Right ventricle myocardium inferior (tissue), 1 donor: ENCODE results near the gene WDR49. TPM values are rescaled to one million over a fixed set of nuclear protein-coding genes. Genes with fewer than 3 reads are reported as not detected.

Experiments
- ATAC-seq: fragments of 200-7000 bp; cut with Tn5 transposase; one replicate; pipeline ENCODE4 v1.9.1; 2020; ENCODE audit warnings: mild to moderate bottlenecking, moderate library complexity
- DNase-seq: peaks from one replicate; pipeline ENCODE4 v3.0.0; 2021; ENCODE audit errors: missing footprints
- intact Hi-C: fragments of 100-400 bp; cut with DNase I; formaldehyde crosslinking; loops from one replicate; pipeline ENCODE4 v1.11.0; 2022
- long read RNA-seq: library from polyadenylated mRNA; unstranded; transcript quantifications from one replicate; pipeline ENCODE4 v2.0.0, GENCODE V29; 2021
- total RNA-seq: library from RNA; stranded (reverse); fragmentation: NEBNext Ultra II Directional; extraction: Animal tissue kit (Norgen Biotek cat#: 25700); gene quantifications from one replicate; pipeline ENCODE4 v1.2.1, GENCODE V29; 2021
- donor health status: DM: no; HTN: yes; CAD: no; lungs with severe emphysema.

The WDR49 gene
- 1.9 TPM for total RNA-seq
- long read RNA-seq = 0 reads

DNA sequence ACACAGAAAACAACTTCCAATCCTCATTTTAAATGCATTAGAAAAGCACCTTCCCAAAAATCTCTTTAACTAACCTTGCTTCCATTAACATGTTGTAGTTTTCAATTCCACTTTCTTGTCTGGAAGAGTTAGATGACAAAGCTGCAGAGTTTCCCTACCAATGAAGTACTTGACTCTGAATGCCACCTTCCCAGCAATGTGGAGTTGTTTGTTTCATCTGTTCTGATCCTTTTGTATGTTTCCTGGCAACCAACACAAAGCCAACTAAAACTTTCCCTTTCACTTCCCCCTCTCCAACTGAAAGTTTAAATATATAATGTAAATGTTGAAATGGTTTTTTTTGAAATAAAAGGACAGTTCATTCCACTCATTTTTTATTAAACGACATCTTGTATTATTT lies at the start of gene WDR49:
WDR49 (minus strand) TSS at position 183 of the 400 bp plus-strand sequence. CDS start 517 bp downstream, outside the sequence.
- intact Hi-C loops = no loop called here
- no peak for DNase-seq
- ATAC-seq = peak; percentile 73

DNA sequence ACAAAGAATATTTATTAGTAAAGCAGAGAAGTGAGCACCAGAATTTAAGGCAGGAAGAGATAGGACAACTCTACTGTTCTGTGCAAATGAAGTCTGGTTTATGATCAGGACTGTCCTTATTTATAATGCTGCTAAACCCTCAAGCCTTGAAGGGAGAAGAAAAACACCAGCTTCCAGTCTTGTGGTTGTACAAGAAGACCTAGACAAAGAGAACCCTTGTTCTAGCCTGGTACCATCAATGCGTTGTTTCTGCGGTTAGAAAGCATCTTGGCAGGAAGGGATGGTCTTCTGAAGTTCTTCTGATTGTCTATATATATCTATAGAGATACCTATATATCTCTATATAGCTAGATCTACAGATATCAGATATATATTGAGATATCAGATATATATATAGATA lies 47.2 kb upstream of the WDR49 start:
- DNase-seq (no peak), ATAC-seq (no peak)
- intact Hi-C loops = no loop called here

DNA sequence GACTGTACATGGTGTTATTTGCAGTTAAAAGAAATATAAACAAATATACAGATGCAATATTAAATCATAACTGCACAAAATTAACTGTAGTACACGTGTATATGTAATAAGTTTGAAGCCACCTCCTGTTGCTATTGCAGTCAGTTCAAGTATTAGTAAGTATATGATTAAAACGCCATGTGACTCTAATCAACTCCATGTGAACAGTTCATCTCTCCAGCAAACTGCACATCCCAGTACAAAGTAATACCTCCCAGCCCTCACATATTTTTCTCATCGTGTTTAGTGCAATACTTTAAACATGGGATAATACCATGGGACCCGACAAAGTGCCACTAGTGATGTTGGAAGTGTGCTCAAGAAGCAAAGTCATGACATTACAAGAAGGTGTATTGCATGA lies 46.3 kb upstream of the WDR49 start:
- DNase-seq (no peak), ATAC-seq (no peak)
- intact Hi-C loops = no loop called here

DNA sequence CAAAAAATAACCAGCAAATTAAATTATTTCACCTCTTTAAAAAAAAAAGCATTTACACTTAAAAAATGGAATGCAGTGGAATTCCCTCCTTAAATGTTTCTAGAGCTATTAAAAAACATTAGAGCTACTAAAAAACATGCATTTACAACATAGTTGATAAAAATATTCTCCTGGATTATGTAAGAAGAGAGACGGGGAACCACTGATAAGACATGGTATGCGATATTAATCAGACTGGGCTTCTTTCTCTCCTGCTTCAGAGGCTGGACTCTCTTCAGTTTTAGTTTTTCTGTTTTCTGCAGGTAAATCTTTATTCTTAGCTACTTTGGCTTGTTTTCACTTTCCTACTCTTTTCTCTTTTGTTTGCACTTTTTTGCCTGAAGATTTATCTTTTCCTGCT lies 40.4 kb upstream of the WDR49 start:
- ATAC-seq (no peak), DNase-seq (no peak)
- intact Hi-C loops = no loop called here

DNA sequence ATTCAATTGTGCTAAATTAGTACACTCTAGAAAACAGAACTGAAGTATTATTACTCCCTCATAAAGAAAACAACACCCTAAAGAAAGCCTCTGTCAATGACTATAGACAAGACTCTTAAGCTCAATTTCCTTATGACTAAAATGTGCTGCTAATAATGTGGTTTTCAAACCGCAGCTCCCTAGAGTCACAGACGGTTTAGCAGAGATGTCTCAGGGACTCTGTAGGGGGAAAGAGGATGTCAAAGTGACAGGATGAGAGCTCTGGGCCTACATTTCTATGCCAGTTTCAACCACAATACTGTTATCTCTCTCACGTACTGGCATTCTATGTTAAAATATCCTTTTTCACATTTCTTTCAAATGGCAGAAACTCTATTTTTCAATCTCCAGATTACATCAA lies 37.6 kb upstream of the WDR49 start:
- intact Hi-C loops = no loop called here
- no peak for ATAC-seq

DNA sequence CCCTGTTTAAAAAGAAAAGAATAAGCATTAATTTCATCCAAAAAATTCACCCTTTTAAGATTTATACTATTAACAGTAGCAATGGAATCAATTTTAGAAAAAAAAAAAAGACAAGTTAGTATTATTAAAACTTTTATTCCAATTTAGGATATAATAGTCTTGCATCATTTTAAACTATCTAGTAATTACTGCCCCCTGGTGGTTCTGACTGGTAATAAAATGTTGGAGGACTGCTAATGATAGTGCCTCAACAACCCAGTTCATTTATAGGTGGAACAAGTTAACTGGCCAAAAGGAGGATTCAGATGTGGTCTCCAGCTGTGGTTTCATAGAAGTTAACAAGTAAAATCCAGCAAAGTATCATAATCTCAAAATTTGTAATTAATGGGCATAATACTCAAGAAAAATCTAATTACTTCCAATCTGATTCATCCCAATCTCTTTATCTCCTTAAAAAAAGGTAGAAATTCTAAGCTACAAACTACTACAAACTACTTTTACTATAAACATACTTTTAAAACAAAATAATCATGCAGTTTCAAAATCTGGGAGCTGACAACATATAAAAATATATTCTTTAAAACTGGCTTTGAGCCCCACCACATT lies 30.7 kb upstream of the WDR49 start:
- ATAC-seq = no peak
- intact Hi-C loops = loop anchor here (10.0 kb wide), 1 partner anchor 280 kb away; no protein-coding TSS in a partner anchor

More for the DNA sequence above, 37.6 kb upstream of the WDR49 start:
- DNase-seq = no peak

DNA sequence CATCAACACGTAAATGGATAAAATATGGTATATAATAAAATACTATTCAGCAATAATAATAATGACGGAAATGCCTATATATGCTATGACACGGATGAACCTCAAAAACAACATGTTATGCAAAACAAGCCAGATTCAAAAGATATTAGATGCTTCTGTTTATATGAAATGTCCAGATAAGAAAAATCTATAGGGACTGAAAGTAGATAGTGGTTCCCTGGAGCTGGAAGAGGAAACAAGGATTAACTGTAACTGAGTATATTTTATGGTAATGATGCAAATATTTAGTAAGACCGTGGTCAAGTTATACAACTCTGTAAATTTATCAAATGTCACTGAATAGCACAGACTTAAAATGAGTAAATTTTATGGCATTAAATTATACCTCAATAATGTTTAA lies 25.8 kb upstream of the WDR49 start:
- ATAC-seq = no peak
- intact Hi-C loops = no loop called here
- no peak for DNase-seq

More for the DNA sequence above, 30.7 kb upstream of the WDR49 start:
- DNase-seq = no peak

DNA sequence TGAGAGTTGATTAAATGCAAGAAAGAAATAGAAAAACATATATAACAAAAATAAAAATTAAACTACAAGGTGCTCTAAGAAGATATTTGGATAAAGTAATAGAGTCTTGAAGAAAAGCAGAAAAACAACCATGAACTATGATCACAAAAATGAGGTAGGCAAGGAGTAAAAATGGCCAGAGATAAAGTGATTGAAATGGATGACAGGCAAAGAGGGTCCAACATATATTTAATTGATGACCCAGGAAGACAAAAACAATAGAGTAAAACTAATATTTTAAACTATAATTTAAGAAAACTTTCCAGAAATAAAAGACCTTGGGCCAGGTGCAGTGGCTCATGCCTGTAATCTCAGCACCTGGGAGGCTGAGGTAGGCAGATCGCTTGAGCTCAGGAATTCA lies 22.1 kb upstream of the WDR49 start:
- ATAC-seq = no peak
- intact Hi-C loops = no loop called here
- no peak for DNase-seq

DNA sequence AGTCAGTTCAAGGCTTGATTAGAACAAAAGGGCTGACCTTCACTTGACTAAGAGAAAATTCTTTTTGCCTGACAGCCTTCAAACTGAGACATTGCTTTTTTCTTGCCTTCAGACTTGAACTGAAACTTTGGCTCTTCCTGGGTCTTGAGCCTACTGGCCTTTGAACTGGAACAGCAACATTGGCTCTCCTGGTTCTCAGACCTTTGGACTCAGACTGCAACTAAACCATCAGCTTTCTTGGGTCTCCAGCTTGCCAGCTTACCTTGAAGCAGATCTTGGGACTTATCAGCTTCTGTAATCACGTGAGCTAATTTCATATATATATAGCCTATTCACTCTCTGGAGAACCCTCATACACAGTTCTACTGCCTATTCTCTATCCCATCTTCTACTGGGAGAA lies 19.5 kb upstream of the WDR49 start:
- intact Hi-C loops = no loop called here
- ATAC-seq = no peak
- no peak for DNase-seq

DNA sequence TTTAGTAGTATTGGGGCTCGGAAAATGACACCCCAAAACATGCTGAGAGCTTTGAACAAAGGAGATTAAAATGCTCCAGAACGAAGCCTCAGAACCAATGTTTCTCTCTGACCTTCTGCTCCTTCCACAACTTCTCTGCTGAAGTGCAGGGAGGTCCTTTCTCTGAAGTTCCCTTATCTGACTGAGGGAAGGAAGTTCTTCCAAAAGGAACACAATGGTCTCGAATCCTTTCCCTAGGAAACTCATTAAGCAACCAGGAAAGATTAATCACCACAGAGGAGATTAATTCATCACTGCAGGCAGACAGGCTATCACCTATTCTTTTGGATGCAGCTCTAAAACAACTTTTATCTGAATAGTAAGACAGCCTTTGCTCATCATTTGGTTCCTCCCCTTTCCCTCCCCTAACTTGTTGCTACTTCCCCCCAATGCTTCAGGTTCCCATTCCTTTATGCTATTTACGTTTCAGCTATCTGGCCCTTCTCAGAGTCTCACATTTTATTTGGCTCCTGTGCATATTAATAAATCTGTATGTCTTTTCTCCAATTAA lies 18.2 kb upstream of the WDR49 start:
- ATAC-seq (no peak), DNase-seq (no peak)
- intact Hi-C loops = no loop called here

DNA sequence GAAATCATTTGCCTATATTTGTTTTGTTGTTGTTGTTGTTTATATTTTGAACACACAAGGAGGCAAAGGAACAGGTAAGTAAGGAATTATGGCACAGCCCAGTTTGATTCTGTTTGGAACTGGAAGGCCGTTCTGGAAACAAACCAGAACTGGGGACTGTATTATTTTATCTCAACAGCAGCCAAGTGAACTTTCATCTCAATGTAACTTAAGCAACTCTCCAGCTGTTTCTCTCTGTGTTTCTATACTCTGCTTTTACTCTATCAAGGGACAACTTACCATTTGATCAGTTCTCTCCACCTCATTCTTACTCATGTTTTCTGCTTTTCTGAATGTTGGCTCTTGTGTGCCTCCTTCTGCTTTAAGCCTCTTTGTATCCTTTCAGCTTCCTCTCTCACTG lies 16.0 kb upstream of the WDR49 start:
- ATAC-seq (no peak), DNase-seq (no peak)
- intact Hi-C loops = no loop called here

DNA sequence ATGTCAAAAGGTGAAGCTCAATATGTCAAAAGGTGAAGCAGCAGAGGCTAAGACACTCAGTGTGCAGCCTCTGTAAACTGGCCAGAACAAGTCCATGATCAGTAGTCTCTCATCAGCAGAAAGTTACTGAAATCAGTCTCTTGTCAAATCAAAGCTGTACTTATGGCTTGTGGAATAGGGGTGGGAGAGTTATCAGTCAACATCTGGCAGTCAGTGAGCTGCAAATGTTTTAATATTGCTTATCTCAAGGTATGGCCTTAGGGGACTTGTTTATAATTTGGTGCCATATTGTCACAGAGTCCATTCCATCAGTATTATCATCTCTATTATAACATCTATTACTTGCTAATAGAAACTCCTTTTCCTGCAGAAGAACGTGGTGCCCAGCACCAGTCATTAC lies 14.9 kb upstream of the WDR49 start:
- no peak for DNase-seq
- intact Hi-C loops = no loop called here
- ATAC-seq = no peak

DNA sequence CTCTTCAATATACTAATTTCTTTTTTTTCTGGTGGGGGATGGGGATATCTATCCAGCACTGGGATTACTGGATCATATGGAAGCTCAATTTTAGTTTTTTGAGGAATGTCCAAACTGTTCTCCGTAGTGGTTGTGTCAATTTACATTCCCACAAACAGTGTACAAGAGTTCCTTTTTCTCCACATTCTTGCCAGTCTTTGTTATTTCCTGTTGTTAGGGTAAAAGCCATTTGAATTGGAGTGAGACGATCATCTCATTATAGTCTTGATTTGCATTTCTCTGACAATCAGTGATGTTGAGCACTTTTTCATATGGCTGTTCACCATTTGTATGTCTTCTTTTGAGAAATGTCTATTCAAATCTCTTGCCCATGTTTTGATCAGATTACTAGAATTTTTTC lies 12.8 kb upstream of the WDR49 start:
- intact Hi-C loops = no loop called here
- DNase-seq = no peak
- ATAC-seq = no peak

DNA sequence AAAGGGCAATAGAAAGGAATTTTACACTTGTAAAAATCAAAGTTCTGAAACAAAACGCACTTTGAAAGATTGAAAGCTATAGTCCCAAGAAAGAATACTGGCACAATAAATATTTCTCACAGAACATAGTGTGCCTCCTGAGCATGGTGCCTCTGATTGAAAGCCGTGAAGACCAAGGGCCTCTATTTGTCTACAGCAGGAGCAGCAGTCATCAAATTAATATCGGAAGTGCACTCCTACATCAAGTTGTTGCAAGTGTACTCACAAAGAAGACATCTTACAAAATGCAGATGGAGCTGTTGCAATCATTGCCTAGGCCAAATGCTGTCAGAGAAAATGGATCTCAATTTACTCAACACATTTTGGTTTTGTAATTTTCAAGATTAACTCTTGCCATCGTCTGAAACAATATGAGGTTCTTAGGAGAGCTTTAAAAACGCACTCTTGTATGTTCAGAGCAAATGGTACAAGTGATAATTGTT lies 9.2 kb upstream of the WDR49 start:
- ATAC-seq (no peak), DNase-seq (no peak)
- intact Hi-C loops = no loop called here

DNA sequence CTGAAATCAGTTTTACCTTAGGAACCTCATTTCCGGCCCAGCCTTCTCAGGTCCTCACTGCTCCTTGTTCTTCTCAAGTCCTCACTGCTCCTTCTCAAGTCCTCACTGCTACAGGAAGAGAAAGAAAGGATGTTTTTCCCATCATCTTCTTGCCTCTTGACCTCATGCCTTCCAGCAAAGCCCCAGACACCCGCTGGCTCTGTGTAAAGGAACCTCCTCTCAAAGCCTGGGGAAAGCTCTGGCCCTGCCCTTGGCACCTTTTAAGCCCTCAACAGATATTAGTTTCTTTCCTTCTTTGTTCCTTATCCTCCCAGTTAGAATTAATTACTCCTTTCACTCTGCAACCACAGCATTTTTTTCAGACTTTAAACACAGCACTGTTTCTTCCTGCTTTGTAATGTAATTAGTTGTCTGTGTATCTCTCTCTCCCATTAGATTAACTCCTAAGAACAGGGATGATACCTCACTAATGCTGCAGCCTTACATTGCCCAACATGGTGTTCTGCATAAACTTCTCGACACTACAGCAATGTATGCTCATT lies 4.0 kb upstream of the WDR49 start:
- intact Hi-C loops = no loop called here
- ATAC-seq = no peak
- no peak for DNase-seq

DNA sequence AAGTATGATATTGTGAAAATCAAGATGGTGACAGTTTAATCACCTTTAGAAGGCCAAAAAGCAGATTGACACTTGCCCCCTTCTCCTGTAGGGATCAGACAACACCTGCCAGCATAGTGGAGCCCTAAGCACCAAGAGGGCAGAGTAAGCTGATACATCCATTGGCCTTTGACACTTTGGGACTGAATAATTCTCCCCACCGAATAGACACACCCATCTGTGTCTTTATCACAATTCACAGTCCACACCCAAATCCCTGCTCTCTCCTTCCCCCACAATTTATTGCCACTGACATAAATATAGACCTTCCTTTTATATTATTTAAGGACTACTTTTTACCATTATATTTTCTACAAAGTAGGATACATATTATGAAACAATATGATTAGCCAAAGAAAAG lies 3.1 kb upstream of the WDR49 start:
- no peak for DNase-seq
- ATAC-seq = no peak
- intact Hi-C loops = no loop called here

DNA sequence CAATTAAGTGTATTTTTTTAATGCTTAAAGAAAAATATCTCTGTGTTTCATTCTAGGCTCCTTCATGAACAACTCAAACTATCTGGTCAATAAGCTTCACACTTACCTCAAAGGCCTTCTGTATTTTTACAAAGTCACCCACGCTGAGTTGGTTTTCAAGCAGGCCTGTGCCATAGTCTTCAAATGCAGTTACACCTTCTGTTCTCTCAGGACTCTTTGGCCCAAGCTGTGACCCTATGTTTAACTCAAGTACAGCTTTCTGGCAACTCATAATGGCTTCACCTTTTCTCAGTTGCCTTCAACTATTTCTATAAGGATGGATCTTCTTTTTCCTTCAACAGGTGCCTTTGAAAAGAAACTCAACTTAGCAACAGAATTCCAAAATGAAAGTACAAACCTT lies 587 bp downstream of the WDR49 start:
- no peak for ATAC-seq
- intact Hi-C loops = no loop called here
- no peak for DNase-seq

DNA sequence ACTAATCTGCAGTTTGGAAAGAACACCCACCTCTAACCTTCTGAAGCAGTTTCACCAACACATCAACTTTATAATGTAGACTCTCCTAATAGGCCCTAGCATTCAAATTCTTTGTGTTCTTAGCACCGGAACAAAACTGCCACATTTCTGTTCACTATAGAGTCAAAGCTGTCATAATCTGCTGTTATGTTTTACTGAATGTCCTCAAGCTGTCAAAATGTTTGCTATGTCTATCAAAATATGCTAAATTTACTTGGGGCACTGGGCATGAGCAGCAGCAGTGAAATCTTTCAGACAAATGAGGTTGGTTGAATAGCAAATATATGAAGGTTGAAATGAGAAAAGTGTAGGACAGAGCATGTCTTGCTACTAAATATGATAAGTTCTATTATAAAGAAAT lies 1.9 kb downstream of the WDR49 start:
- DNase-seq (no peak), ATAC-seq (no peak)
- intact Hi-C loops = no loop called here

DNA sequence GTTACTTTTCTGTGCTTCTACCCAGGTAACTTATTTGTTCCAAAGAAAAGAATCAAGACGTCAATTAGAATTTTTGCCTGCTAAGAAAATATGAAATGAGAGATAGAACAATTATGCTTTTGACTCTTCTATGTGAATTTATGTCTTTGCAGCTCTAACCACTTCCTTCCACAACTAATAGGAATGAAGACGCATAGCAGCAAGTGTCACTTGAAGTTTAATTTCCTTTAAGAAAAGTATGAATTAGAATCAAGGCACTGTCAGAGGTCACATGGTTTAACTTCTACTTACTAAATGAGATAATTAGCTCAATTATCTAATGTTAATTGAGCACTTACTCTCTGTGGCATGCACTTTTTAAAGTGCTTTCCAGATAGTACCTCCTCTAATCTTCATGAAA lies 3.3 kb downstream of the WDR49 start:
- intact Hi-C loops = no loop called here
- DNase-seq (no peak), ATAC-seq (no peak)

DNA sequence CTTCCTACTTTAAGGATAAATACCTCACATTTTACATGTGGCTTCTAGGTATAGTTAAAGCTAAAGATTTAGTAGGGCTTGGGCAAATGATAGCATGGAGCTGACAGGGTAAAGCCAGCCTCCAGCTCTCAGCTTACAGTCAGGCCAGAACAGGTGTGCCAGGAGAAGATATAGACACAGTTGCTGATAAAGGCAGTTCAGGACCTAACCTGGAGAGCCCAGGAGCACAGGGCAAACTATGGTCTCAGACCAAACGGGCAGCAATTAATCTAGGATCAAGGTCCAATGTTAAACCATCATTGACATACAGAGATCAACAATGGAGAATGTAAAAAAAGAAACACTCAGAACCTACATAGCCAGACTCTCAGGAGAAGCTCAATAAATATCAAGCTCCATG lies 4.0 kb downstream of the WDR49 start:
- ATAC-seq = no peak
- no peak for DNase-seq
- intact Hi-C loops = no loop called here

DNA sequence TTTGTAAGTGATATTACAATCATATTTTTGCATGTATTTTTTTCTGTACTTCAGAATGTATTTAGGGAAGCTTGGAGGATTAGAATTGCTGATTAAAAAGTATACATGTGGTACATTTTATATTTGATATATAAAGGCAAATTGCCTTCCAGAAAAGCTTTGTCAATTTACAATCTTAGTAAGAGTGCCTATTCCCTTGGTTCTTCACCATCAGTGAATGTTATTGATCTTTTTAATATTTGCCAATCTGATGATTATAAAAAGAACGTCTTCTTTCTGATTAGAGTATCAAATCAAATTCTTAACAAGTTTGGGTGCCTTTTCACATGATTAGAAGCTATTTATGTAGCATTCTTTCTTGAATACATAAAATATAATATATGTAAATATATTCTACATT lies 9.1 kb downstream of the WDR49 start:
- no peak for ATAC-seq
- DNase-seq = no peak
- intact Hi-C loops = no loop called here
